ENCODE data around the gene GID8. TPM values are rescaled to one million over a fixed set of nuclear protein-coding genes. Genes with fewer than 3 reads are reported as not detected.

Gene GID8
- total and polyA plus RNA-seq, 2 donors (not counting 3 experiments of a cell fraction or from before 2014, with no cell fraction given) = 25.3 to 34.6 TPM

- CTCF ChIA-PET = interaction anchor here (1.0 to 2.2 kb wide), 2 partner anchors 13 to 24 kb away, joined by 5 to 12 read pairs; no protein-coding TSS in a partner anchor
- H3K4me1 ChIP-seq (ENCODE audit: control insufficient read depth, extremely low read depth, insufficient read depth, low read length) = no peaks in the 10 kb centered on the region
- H3K9ac ChIP-seq (replicated peaks; ENCODE audit: extremely low read depth, insufficient read depth, low read length) = no peak overlapping the region
- TF ChIP-seq EZH2 (IDR thresholded peaks at IDR 0.05; ENCODE audit: borderline replicate concordance, low read depth, low read length, severe bottlenecking) = no peak
- no peak for TF ChIP-seq JUN (IDR thresholded peaks at IDR 0.05; ENCODE audit: borderline replicate concordance, insufficient read depth, insufficient read length, low read depth)
- TF ChIP-seq POLR2AphosphoS5 (IDR thresholded peaks at IDR 0.05; ENCODE audit: insufficient read depth, low read depth, low read length) = no peak
- no peak for TF ChIP-seq CTCF (IDR thresholded peaks at IDR 0.05; ENCODE audit: extremely low read depth in 1 of 2, insufficient read depth in 1 of 2, low read depth in 1 of 2, low read length in 2 of 2)
- TF ChIP-seq GATA2 (IDR thresholded peaks at IDR 0.05; ENCODE audit: insufficient read depth, insufficient read length, low read depth, low read length) = no peak
- TF ChIP-seq FOS (IDR thresholded peaks at IDR 0.05; ENCODE audit: borderline replicate concordance, insufficient read depth, low read length) = no peak
- TF ChIP-seq MAX (IDR thresholded peaks at IDR 0.05; ENCODE audit: insufficient read depth, insufficient read length) = no peak
- TF ChIP-seq POLR2A (IDR thresholded peaks at IDR 0.05; ENCODE audit: low read depth, low read length) = no peak
- TF ChIP-seq MYC (IDR thresholded peaks at IDR 0.05; ENCODE audit: low read depth, low read length) = no peak
- H3K4me3 ChIP-seq (replicated peaks in 1 of 3; ENCODE audit: insufficient read depth in 1 of 3, low read depth in 1 of 3, low read length in 3 of 3) = no peak overlapping the region
- dilution Hi-C loops (cut with MboI; ENCODE audit: extremely low pct_ligation_motif_present, low sequenced_read_pairs) (no loop called here), intact Hi-C loops (cut with micrococcal nuclease) (no loop called here)
- no peak overlapping the region for H3K27ac ChIP-seq (ENCODE audit: insufficient read depth, low read depth, low read length)
- POLR2A ChIA-PET = no interaction called here
- H3K36me3 ChIP-seq (ENCODE audit: control insufficient read depth in 2 of 2, extremely low read depth in 1 of 2, insufficient read depth in 2 of 2, low read length in 2 of 2) = no peaks in the 10 kb centered on the region
- H2AFZ ChIP-seq (ENCODE audit: low read depth, low read length) = no peak overlapping the region
- no peaks in the 10 kb centered on the region for H3K9me1 ChIP-seq (replicated peaks; ENCODE audit: control insufficient read depth, extremely low read depth, insufficient read depth, low read length)
- H3K79me2 ChIP-seq (ENCODE audit: control insufficient read depth, insufficient read depth, low read length) = no peaks in the 10 kb centered on the region
- H3K4me2 ChIP-seq (ENCODE audit: insufficient read depth, low read length) = no peak overlapping the region
- FAIRE-seq = no peak
- BruUV-seq (replicated peaks) = no TSS peak
- peaks cover 6 to 8% of the 10 kb centered on the region in 2 experiments for H3K27me3 ChIP-seq (ENCODE audit: control insufficient read depth in 2 of 2, insufficient read depth in 2 of 2, low read length in 2 of 2)
- no peaks in the 10 kb centered on the region for H4K20me1 ChIP-seq (replicated peaks; ENCODE audit: control insufficient read depth, extremely low read depth, insufficient read depth, low read length)
- DNase-seq (ENCODE audit: low read depth, low spot score) = no peak
- H3K9me3 ChIP-seq (replicated peaks; ENCODE audit: control insufficient read depth, insufficient read depth, low read length) = no peaks in the 10 kb centered on the region
Observed at GRCh38 chr20:62985444-62985778, 47.5 kb downstream of the GID8 start.
